H4 (cell line): ENCODE measurements around the gene ZNF319. TPM values are rescaled to one million over a fixed set of nuclear protein-coding genes. Genes with fewer than 3 reads are reported as not detected.

Experiments
- DNase-seq: peaks from one replicate; pipeline ENCODE4 v3.0.0-alpha.2; 2015; ENCODE audit warnings: low spot score
- total RNA-seq: library from RNA; depleted of rRNA; stranded (reverse); fragments of >200 nt; shearing (Covaris generic); gene quantifications from 2 replicates; pipeline ENCODE4 v1.2.3, GENCODE V29; 2014

Gene ZNF319
- total RNA-seq, 1 experiment from 2014 or later: 1.1 TPM

DNA sequence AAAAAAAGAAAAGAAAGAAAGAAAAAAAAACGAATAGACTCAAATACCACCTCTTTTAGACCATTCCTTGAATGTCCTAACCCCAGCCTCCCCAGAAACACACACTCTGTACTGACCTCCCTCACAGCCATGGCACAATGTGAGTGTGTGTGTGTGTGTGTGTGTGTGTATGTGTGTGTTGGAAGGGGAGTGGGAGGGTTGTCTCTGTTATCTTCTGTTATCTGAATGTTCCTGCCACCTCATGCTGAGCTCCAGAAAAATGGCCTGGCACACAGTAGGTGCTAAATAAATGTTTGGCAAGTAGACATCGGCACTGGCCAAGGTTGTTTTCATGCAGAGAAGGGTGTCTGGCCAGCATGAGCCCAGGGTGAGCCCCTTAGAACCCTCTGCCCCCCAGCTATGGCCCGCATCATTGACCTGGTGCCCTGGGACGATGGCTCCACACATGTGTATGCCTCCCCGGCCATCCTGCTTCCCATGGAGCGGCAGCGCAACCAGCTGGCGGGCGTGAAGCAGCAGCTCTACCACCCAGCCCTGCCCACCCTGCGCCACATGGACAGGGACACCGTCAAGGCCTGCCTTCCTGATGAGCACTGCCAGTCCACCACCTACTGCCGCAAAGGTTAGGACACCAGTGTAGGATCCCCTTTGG is 22.9 kb downstream of the ZNF319 start:
- no peak for DNase-seq

DNA sequence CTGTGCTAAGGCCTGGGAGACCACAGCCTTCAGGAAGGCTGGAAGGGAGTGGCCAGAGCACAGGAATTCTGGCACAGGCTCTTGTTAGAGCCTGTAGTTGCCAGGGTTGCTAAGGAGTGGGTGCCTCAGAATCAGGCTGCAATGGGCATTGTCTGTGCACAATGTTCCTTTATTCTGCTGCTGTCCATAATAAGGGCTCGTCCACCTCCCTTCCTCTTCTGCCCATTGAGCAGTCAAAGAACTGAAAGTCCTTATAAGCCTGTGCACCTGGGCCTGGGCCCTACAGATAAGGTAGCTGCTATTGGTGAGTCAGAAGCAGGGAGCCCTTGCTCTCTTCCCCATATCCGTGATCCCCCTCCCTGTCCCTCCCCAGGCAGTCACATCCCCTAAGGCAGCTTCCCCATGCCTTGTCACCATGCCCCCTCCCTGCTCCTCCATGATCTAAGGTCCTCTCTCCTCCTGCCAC is 24.1 kb downstream of the ZNF319 start:
- no peak for DNase-seq

DNA sequence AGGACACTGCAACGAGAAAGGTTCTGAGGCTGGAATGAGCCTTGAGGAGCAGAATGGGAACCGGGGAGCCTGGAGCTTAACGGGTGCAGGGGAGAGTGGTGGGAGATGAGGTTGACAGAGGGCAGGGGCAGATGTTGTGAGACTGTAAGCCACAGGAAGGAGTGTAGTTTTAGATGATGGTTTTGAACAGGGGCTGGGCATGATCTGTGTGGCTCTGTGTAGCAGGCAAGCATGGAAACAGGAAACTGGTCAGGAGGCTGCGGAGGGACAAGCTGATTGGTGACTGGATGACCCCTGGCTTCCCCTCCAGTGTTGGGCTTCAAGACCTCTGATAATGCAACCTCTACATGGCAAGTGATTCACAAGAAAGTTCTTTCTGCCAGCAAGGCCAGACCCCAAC is 28.2 kb downstream of the ZNF319 start:
- DNase-seq: no peak

DNA sequence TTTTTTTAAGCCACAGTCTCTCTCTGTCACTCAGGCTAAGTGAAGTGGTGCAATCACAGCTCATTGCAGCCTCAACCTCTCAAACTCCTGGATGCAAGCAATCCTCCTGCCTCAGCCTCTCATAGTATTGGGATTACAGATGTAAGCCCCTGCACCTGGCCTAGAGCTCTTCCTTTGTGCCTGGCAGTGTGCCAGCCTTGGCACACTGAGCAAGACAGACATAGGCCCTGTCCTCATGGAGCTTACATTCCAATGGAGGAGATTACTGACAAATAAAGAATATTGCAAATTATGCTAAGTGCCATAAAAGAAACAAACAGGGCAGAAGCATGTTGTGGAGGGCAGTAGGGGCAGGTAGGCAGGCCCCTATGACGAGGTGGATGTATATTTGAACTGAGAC is 28.6 kb downstream of the ZNF319 start:
- DNase-seq: no peak

DNA sequence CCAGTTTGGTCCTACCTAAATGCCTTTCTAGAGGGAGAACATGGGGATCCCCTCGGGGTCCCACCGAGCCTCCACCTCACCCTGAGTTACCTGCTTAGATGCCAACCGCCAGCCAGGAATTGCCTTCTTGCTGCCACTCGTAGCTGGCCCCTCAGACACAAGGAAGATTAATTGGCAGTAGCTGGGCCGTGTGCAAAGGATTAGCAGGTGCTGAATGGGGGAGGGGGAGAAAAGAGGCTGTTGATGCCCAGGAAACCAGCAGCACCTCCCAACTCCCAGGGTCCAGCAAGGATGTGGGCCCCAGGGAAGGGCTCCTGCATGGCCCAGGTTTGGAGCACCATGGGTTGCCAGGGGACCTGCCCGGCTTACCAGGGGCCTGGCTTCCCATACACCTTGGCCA is 29.5 kb downstream of the ZNF319 start, which contains the start of gene CNGB1:
Gene CNGB1 (minus strand): TSS at position 159 of the 400 bp plus-strand sequence. CDS start 3,842 bp downstream, outside the sequence.
- no peak for DNase-seq

DNA sequence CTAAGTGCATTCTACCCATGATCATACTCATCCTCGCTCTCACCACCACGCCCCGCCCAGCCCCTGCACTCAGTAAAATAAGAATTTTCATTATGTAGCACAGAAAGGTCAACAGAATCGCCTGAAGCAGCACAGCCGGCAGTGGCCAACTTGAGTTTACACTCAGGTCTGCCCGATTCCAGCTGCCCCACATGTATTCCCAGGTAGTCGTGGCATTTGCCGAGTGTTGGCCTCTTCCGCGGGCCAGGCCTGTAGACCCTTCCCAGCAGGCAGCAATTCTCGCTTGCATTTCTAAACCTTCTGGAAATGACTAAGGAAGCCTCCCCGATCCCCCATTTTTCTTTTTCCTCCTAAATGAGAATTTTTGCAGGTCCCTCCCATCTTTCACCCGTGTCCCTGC is 30.2 kb downstream of the ZNF319 start:
- DNase-seq: no peak

DNA sequence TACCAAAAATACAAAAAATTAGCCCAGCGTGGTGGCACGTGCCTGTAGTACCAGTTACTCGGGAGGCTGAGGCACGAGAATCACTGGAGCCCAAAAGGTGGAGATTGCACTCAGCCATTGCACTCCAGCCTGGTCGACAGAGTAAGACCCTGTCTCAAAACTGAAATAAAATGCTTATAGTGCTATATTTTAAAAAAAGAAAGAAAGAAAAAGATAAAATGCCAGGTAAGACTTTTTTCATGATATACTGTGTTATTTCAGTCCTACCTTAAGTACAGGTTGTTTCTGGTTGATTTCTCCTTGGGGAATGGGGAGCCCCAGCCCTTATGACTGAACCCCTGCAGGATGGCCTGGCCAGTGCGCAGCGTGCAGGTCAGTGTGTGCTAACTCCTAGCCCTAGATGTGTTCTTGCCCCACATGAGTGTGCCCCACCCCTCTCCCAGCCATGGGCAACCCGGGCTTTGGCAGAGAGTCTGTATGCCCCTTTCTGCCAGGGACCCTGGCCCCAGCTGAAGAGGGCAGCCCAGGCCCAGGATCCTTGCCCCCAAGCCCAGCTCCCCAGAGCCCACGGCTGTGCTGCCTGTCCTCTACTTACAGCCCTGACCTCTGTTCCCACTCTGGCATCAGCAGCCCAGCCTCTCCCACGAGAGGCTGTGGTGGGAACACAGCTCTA is 30.9 kb downstream of the ZNF319 start:
- no peak for DNase-seq

DNA sequence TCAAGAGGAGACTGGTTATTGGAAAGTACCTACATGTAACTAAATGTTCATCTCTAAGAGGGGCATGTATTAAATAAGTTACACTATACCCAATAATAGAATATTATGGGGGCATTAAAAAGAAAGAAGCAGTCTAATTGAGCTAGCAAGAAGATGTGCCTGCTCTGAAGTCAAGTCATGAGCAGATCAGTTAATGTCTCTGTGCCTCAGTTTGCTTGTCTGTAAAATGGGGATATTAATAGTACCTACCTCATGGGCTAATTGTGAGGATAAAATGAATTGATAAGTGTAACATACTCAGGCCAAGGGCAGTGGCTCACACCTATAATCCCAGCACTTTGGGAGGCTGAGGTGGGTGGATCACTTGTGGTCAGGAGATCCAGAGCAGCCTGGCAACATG is 32.6 kb downstream of the ZNF319 start:
- no peak for DNase-seq

DNA sequence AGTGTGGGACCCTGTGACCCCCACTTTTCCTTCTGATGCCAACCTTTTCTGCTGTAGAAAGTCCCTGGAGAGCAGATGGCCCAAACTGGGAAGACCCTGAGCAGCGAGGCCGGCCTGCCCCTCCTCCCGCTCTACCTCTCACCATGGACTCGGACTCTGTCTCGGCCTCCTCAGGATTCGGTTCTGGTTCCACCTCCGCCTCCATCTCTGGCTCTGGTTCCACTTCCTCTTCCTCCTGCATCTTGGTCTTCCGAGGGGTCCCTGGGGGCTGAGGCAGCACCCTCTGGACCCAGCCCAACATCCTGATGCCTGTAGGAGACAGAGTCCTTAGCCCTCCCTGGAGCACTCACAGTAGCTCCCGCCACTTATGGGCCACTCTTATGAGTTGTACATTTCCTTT is 33.5 kb downstream of the ZNF319 start:
- DNase-seq: no peak

DNA sequence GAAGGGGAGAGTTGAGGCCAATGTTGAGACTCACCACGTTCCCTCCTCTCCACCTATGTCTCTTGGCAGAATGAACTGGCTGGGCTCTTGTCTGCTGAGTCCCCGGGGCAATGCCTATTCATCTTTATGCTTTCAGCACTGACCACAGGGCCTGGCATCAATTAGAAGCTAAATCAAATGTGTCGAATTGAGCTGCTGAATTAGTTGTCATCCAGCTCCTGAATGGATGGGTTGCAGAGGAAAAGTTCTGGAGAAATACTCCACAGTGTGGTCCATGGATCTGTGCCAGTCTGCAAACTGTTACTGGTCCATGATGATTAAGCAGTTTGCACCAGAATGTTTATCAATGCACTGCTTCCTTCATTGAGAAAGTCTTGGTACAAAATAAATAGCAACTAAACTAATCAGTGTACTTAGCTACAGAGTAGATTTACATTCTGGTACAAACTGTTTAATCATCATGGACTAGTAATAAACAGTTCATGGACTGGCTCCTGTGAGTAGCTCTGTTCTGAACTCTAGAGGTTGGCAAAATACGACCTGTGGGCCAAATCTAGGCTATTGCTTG is 34.2 kb downstream of the ZNF319 start:
- DNase-seq: peak; percentile 41

DNA sequence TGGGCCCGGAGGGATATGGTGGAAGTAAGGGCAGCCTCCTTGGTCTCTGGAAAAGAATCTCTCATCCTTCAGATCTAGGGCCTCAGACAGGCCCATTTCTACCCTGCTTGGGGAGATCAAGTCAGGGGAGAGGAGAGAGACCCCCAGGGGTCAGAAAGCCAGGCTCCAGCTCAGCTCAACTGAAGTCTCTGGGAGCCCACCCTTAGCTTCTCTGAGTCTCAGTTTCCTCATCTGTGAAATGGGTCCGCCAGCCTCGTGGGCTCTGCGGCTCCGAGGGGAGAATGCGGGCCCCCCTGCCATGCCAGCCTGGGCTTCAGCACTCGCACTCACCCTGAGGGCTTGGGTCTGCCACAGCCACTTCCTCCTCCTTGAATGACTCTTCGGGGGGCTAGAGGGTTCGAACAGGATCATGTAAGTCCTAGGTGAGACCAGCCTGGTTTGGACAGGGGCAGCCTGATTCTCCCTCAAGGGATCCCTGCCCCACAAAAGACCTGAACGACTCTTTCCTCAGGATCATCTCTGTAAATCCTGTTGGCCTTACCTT is 36.2 kb downstream of the ZNF319 start:
- DNase-seq: no peak

DNA sequence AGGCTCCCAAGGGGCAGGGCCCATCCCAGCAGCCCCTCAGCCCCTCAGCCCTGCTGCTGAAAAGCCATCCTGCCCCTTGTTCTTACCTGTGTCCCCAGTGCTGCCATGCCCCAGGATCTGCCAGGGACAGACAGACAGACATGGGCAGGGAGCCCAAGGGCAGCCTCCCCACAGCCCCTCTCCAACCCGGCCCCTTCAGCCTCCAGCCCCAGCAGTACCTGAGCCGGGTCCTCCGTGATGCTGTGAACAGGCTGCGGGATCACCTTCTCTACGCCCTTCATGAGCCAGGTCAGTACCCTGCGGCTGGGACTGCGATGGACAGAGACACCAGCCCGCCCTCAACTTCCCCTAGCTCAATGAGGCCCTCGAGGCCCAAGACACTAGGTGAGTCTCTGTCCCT is 37.7 kb downstream of the ZNF319 start:
- DNase-seq: no peak

DNA sequence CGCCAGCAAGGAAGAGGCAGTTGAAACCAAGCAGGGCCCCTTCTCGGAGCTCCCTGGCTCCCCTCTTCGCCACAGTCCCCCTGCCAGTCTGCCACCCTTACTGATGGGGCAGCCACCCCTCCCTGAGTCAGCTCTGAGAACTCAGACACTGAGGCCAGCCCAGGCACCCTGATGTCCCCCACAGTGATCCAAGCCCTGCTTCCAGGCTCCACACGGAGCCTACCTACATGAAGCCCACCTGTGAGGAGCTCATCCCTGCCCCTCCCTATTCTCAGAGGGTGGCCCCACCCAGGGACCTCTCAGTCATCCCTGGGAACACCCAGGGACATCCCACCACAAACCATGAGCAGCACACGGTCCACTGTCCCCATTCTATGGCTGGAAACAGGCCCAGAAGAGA is 38.4 kb downstream of the ZNF319 start:
- no peak for DNase-seq

DNA sequence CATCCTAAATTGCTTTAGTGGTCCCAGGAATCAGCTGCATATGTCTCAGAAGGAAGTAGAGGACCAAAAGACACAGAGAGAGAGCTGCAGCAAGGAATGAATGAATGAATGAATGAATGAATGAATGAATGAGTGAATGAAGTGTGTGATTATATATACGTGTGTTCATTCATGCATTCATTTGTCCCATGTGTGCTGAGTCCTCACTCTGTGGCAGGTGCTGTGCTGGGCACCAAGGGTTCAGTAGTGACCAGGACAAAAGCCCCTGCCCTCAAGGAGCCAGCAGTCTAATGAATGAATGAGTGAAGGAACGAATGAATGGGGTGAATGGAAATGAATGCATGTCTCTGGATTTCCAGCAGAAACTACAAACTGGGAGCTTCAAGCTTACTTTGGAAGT is 38.9 kb downstream of the ZNF319 start:
- no peak for DNase-seq

DNA sequence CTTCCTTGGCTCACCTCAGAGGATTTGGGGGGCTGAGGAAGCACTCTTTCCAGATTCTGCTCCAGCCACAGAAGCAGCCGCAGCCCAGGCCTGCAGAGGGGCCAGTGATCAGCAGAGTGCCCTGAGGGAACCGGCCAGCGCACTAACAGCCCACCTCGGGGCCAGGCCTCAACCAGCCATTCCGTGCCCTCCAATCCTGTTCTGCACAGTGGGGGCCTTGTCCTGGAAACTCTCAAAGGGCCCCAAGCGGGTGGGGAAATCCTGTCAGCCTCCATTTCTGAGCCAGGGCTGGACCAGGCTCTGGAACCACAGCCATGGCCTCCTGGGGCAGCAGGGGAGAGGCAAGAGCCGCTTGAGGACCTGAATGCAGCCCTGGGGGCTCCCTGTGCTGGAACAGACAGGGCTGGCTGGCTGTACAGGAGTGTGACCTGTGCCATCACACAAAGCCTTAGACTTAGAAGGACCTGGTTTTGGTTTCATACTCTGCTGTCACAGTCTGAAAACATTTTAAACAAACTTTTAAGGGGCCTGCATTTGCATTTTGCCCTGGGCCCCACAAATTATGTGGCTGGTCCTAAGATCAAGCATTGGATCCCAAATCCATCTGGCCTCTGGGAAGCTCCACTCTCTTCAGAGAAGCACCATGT is 39.5 kb downstream of the ZNF319 start:
- no peak for DNase-seq

DNA sequence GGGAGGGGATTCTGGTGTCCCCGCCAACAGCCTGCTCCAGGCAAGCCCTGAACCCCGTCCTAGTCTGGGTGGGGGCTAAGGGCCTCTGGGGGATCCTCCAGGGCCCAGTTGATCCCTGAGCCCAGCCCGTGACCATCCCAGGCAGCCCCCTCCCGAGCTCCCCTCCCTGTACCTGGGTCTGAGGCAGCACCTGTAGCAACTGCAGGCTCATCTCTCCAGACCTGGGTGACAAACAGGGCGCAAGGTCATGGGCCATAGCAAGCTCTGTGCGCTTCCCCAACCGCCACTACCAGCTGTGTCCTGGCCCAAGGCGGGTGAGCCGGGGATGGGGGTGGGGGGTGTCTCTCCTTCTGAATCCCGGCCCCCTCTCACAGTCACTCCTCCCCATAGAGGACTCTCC is 40.2 kb downstream of the ZNF319 start:
- no peak for DNase-seq

DNA sequence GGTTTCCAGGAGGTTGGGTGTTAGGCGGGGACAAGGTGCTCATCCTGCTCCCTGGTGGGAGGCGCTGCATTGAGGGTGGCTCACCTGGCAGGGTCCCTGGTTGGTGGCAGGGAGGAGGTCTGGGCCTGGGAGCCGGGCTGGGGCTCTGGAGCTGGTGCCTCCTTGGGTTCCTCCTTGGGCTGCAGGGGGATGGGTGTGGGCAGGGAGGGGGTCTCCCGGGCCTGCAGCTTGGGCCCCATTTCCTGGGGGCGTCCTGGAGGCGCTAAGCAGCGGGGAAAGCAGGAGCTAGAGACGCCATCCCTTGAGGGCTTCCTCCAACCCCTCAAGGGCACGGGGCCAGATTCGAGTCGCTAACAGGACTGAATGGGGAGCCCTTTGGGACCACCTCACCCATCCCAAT is 40.7 kb downstream of the ZNF319 start:
- DNase-seq: no peak

DNA sequence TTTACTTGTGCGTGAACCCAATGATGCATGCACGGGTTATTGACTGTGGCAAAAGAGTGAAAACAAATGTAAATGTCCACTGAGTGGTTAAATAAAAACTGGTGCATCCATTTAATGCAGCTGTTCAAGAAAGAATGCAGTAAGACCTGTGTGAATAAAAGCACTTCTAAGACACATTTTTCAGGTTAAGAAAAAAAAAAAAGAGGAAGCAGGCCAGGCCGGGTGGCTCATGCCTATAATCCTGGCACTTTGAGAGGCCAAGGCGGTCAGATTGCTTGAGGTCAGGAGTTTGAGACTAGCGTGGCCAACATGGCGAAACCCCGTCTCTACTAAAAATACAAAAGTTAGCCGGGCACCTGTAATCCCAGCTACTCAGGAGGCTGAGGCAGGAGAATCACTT is 41.4 kb downstream of the ZNF319 start:
- no peak for DNase-seq

DNA sequence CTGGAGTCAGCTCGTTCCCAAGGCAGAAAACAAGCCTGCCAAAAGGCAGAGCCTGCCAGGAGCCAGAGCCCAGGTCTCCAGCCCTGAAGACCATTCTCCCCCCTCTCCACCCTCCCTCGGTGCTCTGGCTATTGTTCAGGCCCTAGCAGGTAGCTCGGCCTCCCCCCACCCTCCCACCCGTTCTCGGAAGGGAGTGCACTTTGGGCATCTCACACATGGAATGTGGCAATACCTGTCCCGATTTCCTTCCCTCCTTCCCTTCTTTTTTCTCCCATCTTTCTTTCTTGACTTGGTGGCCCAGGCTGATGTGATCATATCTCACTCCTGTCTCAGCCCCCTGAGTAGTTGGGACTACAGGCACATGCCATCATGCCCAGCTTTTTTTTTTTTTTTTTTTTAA is 41.9 kb downstream of the ZNF319 start:
- DNase-seq: no peak

DNA sequence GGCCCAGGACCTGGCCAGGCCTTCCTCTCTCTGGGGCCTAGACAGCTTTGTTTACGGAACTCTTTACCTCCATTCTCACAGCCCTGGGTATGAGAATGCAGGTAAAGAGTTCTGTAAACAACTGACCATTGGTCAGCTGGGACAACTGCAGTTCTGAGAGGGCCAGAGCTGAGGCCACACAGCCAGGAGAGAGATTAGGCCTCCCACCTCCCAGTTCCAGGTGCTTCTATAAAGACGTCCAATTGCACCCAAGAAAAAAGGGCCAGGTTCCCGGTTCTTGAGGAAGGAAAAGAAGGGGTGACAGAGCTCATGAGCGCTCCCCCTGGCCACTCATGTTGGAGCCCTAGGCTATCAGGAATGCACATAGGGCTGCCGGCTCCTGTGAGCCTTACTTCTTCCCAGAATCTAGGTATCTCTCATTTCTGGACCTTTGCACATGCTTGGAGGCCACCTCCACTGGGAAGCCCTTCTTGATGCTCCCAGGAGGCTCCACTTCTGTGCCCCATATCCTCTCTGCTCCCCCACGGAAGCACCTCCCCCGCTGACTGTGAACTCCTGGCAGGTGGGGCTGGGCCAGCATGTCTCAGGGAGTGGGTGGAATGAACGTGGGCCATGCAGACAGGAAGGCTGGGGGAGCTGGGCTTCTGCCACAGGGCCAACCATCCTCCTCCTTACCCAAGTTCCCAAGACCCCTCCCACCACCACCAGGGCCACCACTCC is 42.6 kb downstream of the ZNF319 start:
- DNase-seq: no peak

DNA sequence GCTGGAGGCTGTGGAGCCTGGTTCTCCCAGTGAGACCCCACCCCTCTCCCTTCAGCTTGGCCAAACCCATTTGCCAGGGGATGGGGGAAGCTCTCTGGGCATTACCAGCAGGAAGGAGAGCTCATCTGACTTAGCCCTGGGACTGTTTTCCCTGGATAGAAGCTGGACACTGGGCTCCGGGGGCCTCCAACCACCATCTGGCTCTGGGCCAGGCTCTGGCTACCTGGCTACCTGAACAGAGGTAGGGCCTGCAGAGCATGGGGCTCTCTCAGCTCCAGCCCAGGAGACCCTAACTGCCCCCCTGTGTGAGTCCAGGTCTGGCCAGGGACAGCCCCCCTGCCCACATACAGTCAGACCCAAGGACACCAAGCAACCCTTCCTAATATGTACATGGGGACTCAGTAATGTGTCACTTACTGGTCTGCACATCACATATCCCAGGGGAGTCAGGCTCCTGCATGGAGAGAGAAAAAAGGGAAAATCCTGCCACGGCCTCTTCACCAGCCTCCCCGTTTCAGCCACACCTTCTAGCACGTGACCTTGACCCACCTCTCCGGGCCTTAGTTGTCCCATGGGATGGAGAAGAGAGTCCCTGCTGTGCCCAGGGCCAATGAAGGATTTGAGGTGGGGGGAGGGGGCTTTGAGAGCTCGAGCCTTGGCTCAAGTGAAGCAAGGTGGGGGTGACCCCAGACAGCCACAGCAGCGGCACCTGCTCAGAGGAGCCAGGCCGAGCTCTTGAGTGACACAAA is 43.4 kb downstream of the ZNF319 start:
- no peak for DNase-seq
